ENCODE data around the gene BTBD16. TPM values are rescaled to one million over a fixed set of nuclear protein-coding genes. Genes with fewer than 3 reads are reported as not detected.

BTBD16 gene
- total and polyA plus RNA-seq, 9 donors = 0.42 to 1.8 TPM; not detected in 7

DNA sequence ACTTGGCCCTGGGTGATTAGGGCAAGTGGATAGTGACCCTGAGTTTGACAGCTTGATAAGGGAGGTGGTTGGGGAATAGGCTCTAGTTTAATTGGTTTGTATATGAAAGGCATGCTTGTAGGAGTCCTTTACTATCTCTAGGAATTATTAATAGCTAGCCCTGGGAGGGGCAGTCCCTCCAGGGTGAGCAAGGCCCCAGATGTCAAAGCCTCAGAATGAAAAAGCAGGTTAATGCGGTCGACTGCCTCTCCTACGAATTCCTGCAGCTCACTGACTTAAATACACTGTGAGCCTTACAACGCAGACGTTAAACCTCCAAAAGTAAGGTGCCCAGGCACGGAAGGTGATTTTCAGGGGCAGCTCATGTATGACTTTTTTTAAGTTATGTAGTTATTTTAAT lies 5.2 kb upstream of the BTBD16 start:
- intact Hi-C loops (cut with DNase I) = no loop called here

DNA sequence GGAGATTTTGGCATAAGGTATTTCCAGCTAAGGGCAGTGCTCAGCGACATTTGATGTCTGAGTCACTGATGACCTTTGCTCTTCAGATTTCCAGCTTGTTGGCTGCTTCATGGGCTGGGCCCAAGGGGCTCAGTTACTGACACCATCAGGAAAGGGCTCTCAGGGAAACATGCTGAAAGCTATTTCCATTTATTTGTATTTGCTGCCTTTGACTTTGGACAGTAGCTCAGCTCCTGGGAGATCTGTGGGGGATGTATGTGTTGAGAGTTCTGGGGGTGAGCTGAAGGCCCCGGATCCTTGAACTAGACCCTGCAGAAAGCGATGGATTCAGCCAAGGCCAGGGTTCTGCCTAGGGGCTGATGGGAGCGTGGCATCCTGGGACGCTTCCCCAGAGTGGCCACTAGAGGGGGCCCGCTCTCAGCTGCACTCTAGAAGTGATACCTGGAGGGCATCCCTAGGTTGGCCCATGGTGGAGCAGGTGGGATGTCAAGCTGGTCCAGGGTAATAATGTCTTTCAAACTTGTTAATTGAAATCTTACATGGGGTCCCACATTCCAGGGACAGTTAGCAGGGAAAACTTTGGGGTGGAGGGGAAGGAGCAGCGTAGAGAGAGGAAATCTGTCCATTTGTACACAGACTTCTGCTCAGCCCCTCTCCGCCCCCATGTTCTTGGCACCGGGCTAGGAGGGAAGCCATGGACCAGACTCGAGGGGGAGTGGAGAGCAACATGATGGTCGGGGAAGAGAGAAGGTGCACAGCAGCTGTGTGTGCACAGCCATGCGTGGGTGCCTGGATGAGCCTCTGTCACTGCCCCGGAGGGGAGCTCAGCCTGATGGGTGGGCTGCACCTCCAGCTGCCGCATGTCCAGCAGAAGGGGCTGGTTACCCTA lies 3.0 kb upstream of the BTBD16 start:
- Histone ChIP-seq H3K4me1 (ENCODE audit: insufficient read depth) (no peaks in the 10 kb centered on the region), H3K9me3 (no peaks in the 10 kb centered on the region), H3K27ac (no peak overlapping the region), H3K27me3 (no peaks in the 10 kb centered on the region), H3K4me3 (no peak overlapping the region), H3K36me3 (no peaks in the 10 kb centered on the region)
- no peak for TF ChIP-seq EP300 (IDR thresholded peaks at IDR 0.05)
- TF ChIP-seq, protein P1, sequence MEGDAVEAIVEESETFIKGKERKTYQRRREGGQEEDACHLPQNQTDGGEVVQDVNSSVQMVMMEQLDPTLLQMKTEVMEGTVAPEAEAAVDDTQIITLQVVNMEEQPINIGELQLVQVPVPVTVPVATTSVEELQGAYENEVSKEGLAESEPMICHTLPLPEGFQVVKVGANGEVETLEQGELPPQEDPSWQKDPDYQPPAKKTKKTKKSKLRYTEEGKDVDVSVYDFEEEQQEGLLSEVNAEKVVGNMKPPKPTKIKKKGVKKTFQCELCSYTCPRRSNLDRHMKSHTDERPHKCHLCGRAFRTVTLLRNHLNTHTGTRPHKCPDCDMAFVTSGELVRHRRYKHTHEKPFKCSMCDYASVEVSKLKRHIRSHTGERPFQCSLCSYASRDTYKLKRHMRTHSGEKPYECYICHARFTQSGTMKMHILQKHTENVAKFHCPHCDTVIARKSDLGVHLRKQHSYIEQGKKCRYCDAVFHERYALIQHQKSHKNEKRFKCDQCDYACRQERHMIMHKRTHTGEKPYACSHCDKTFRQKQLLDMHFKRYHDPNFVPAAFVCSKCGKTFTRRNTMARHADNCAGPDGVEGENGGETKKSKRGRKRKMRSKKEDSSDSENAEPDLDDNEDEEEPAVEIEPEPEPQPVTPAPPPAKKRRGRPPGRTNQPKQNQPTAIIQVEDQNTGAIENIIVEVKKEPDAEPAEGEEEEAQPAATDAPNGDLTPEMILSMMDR (IDR thresholded peaks at IDR 0.05) = peak; percentile 11 to 48 (median 47)
- WGBS, 3 donors = 36 to 38% (median 37%) methylated on average over 14 of the region's 14 CpGs
- intact Hi-C loops (cut with DNase I) = no loop called here
- DNase-seq = peak; percentile 20 to 61 (median 54)

More for the DNA sequence above, 5.2 kb upstream of the BTBD16 start:
- no peak overlapping the region for H3K27ac ChIP-seq
- H3K4me3 ChIP-seq = no peak overlapping the region
- 69 to 86% (median 76%) methylated on average over 6 of the region's 6 CpGs for WGBS, 3 donors
- no peaks in the 10 kb centered on the region for H3K4me1 ChIP-seq (ENCODE audit: insufficient read depth)
- TF ChIP-seq, protein P1 (IDR thresholded peaks at IDR 0.05) = no peak
- no peak for TF ChIP-seq EP300 (IDR thresholded peaks at IDR 0.05)
- no peak for TF ChIP-seq POLR2A (IDR thresholded peaks at IDR 0.05)
- H3K27me3 ChIP-seq = no peaks in the 10 kb centered on the region
- H3K36me3 ChIP-seq = no peaks in the 10 kb centered on the region
- no peak for DNase-seq
- no peaks in the 10 kb centered on the region for H3K9me3 ChIP-seq

DNA sequence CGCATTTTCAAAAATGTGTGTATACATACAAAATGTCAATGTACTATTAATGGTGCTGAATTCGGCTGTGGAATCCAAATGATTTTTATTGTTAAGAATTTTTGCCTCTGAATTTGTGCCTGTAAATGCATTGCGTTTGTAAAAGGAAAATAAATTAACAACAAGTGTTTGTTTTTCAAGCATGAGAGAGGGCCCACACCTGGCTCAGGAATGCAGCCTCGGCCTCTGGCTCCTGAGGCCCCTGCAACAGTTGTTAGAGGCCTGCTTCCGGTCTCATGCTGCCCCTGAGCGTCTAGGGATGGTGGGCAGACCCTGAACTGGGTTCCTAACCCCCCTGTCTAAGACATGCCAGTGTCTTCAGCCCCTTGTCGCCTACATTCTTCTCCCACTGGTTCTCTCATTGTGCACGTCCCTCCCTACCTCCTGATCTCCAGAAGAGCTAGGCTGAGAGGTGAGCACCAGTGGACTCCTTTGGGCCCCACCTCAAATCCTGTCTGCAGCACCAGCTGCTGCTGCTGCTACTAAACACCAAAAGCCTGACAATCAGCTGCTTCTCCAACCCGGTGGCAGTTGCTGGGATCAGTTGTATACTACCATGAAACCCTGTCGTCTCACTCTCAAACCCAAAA lies 1.9 kb upstream of the BTBD16 start:
- peak in 1 of 5 donors; percentile 9 for DNase-seq
- no peaks in the 10 kb centered on the region for H3K27me3 ChIP-seq
- no peaks in the 10 kb centered on the region for H3K36me3 ChIP-seq
- TF ChIP-seq EP300 (IDR thresholded peaks at IDR 0.05) = no peak
- TF ChIP-seq, protein P1 (IDR thresholded peaks at IDR 0.05) = no peak
- TF ChIP-seq POLR2A (IDR thresholded peaks at IDR 0.05) = no peak
- H3K4me1 ChIP-seq (ENCODE audit: insufficient read depth) = no peaks in the 10 kb centered on the region
- H3K9me3 ChIP-seq = no peaks in the 10 kb centered on the region
- no peak overlapping the region for H3K4me3 ChIP-seq
- H3K27ac ChIP-seq = no peak overlapping the region
- WGBS, 3 donors = 73 to 80% (median 75%) methylated on average over 10 of the region's 10 CpGs
- intact Hi-C loops (cut with DNase I) = no loop called here

DNA sequence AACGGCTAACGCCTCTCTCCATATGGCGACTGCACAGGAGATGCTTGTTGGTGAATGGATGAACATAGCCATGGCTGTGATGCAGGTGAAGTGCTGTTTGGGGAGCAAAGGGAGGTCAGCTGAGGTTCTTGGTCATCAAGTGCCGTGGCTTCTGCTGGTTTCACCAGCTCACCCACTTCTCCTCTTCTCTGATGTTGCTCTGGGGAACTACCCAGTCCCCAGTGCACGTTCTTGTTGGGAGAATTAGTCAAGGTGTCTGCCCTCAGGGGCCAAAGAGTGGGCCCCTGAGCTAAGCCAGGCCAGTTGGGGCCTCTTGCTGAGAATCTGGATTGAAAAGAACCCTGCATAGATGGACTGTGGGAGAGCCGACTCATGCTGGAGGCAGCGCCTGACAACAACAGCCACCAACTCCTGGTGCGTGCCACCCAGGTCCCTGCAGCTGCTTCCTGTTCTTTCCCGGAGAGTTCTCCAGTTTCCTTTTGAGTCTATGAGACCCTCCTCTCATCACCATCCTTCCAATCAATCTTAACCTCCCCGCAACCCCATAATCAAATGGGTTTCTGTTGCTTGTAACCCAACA lies 3.0 kb downstream of the BTBD16 start:
- no peak for TF ChIP-seq EP300 (IDR thresholded peaks at IDR 0.05)
- no peak for TF ChIP-seq POLR2A (IDR thresholded peaks at IDR 0.05)
- TF ChIP-seq, protein P1 (IDR thresholded peaks at IDR 0.05) = no peak
- Histone ChIP-seq H3K27ac (no peak overlapping the region), H3K36me3 (no peaks in the 10 kb centered on the region), H3K9me3 (no peaks in the 10 kb centered on the region), H3K4me3 (no peak overlapping the region), H3K27me3 (no peaks in the 10 kb centered on the region), H3K4me1 (ENCODE audit: insufficient read depth) (no peaks in the 10 kb centered on the region)
- intact Hi-C loops (cut with DNase I) = no loop called here
- WGBS, 3 donors = 86 to 93% (median 90%) methylated on average over 10 of the region's 10 CpGs
- peak in 1 of 5 donors; percentile 4 for DNase-seq

Data from ovary (tissue), 9 donors.